Neural cell (in vitro differentiated cells): ENCODE results near the gene CD47.

ENCODE experiments used
- CTCF ChIP-seq: fragments of 450-650 bp; IDR thresholded peaks from 2 replicates; pipeline ENCODE4 v1.5.1; 2014; ENCODE audit warnings: antibody characterized with exemption, mild to moderate bottlenecking, moderate library complexity; ENCODE audit not compliant: poor library complexity, severe bottlenecking
- EZH2 ChIP-seq: fragments of 200-600, 300-800 bp; shearing (Covaris generic), sonication (generic); IDR thresholded peaks from 2 replicates; pipeline ENCODE4 v1.6.1; 2014; ENCODE audit warnings: antibody characterized with exemption, low read length, borderline replicate concordance, mild to moderate bottlenecking; ENCODE audit not compliant: insufficient read depth, poor library complexity, severe bottlenecking
- POLR2AphosphoS5 ChIP-seq: IDR thresholded peaks from 2 replicates; pipeline ENCODE4 v1.6.1; 2012
- REST ChIP-seq: IDR thresholded peaks from 2 replicates; pipeline ENCODE4 v1.6.1; 2012; ENCODE audit warnings: borderline replicate concordance

DNA sequence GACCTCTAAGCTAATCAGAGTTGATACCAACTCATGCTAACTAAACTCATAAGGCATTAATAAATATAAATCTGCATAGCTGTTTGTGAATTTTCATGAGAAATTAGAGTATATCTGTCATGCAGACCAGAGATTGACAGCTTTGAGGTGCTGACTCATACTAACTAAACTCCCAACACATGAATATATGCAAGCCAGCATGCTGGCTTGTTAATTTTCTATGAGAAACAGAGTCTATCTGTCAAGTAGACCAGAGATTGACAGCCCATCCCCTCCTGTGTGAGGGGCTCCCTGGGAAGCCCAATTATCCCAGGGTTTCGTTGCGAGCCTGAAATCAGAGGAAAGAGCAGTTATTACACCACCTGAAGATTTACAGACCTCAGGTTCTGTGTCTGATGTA is 69.3 kb downstream of the CD47 start:
- TF ChIP-seq CTCF = no peak
- TF ChIP-seq REST = peak; percentile 48
- no peak for TF ChIP-seq EZH2
- TF ChIP-seq POLR2AphosphoS5 = peak; percentile 76
